Measurements from ENCODE around the gene CAMKK1.

- no peak for TF ChIP-seq EP300 (IDR thresholded peaks at IDR 0.05)
- no peak for TF ChIP-seq POLR2A (IDR thresholded peaks at IDR 0.05; ENCODE audit: low read depth)
- TF ChIP-seq CTCF (IDR thresholded peaks at IDR 0.05), result no peak
These were observed 32.9 kb downstream of the CAMKK1 start for GRCh38 chr17:3859940-3860339.
